Bone marrow (tissue), 2 donors: ENCODE measurements around the gene IHH.

Experiments
- DNase-seq, 2 donors: peaks; one replicate each; lab custom pipeline; 2025; lab: John Stamatoyannopoulos, UW

Gene IHH

GRCh38 chr2:219073413-219074129 lies 12.8 kb upstream of the IHH start:
- no peak for DNase-seq

GRCh38 chr2:219072741-219073250 lies 12.1 kb upstream of the IHH start:
- DNase-seq, result no peak

DNA sequence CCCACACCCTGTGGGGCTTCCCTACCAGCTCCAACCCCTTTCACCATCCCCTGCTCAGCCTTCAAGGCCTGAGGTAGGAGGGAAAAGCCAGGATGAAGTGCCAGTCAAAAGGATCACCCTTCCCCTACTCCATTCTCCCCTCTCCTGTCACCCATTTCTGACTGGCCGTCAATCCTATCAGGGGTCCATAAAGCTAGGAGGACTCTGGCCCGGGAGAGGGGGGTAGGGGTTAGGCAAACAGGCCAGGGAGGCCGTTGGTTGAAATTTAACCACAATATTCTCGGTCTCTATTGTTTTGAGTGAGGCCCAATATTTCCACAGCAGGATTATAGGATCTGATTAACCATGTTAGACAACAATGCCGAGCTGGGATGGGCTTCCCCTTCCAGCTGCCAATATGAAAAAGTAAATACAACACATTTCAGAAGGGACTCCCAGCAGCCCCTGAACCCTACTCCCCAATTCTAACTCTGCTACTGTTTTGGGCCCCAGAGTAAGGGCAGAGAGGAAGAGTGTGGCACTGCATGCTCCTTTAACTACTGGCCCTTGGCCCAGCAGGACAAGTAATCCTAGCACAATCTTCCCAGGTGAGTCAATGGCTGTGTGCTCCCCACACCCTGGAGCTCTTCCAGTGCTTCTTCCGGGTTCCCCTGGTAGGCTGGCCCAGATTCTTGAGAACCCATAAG lies 10.6 kb upstream of the IHH start:
- no peak for DNase-seq

DNA sequence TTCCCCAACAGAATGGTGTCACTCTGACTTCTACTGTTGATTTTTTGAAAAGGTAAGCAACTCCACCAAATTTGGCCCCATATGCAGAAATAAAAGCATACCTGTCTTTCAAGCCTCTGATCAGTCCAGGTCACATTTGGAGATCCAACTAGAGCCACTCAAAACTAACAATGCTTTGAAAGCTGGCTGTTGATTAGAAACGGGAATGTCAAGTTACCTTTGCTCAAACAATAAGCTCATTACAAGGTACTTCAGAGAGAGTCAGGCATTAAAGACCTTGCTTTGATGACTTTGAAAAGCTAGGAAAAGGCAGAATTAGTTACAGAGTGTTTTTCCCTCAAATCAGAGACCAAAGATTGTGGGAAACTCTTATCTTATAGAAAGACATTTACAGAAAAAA lies 4.8 kb upstream of the IHH start:
- DNase-seq, result no peak

- DNase-seq, result no peak
Observed at GRCh38 chr2:219062081-219062480, 1.4 kb upstream of the IHH start.

DNA sequence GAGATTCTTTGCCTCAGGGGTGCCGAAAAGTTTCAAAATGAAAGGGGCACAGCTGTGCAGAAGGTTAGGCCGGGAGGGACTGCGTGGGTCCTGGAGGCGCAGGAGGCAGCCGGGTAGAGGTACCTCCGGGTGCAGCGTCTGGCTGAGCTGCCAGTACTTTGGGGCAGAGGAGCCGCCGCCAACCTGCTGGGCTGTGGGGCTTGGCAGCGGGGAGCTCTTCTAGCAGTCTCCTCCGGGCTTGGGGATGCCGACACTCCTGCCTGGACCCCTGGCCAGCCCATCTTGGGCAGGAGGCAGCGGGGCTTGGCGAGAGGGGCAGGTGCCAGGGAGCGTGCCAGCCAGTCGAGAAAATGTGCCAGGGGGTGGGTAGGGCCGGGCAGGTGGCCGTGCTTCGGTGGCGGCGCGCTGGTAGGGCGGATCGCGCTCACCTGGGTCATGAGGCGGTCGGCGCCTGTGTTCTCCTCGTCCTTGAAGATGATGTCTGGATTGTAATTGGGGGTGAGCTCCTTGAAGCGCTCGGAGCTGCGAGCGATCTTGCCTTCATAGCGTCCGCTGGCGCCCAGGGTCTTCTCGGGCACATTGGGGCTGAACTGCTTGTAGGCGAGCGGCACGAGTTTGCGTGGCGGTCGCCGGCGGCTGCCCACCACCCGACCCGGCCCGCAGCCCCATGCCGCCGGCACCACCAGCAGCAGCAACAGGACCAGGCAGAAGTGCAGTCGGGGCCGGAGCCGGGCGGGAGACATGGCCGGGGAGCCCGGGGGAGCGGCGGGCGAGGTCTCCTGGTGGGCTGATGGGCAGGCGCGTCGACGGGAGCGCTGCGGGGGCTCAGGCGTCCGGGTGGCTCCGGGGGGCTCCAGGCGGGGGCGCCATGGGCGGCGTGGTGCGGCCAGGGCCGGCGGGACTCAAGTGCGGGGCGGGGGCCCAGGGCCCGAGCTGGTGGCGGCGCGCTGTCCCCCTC lies 717 bp downstream of the IHH start:
- no peak for DNase-seq

DNA sequence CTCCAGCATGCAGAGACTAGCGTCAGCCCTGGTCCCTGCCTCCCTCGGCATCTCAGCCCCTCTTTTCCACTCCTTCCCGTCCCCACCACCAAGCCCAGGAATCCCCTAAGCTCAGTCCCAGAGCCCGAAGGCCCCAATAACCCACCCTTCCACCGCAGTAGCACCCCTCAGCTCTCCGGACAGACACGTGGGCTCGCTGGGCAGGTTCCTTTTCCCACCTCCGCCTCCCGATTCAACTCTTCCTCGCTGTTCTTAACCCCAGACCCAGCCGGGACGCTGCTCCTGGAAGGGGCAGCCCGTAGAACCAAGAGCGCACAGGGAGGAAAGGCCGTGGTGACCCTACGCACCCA lies 1.4 kb downstream of the IHH start:
- DNase-seq, result no peak

- no peak for DNase-seq
Observed at GRCh38 chr2:219058541-219059374, 2.0 kb downstream of the IHH start.

DNA sequence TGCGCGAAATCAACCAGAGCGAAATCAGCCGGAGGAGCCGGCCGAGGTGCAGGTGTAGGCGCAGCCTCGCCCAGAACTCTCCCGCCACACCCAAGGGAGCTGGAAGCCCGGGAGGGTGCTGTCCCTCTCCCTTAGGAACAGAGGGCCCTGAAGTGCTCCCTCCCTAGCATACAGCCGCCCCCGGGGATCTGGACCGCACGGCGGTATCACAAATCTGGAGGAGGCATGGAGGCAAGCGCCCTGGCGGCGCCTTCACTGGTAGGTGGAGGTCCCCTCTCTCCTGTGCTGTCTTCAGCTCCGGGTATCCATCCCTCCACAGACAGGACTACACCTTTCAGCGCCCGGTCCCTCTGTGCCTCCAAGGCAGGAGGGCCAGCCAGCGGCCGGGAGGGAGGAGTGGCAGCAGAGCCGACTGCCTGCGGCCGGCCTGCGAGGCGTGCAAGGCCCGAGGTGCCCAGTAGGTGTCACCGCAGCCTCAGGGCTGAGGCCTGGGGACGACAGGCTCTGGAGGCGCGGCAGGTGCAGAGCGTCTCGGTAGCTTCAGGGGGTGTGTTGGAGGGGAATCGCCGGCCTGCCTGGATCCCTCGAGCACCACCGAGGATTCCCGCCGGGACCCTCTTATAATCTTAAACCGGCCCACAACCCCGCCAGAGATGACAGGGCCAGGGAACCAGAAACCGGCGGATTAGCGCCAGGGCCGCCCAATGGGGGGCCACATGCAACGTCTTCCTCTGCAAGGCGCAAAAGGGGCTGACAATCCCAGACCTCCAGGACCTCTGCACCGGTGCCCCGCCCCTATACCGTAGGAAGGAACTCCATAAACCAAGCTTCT lies 2.8 kb downstream of the IHH start:
- DNase-seq, result peak; percentile 12 to 45

DNA sequence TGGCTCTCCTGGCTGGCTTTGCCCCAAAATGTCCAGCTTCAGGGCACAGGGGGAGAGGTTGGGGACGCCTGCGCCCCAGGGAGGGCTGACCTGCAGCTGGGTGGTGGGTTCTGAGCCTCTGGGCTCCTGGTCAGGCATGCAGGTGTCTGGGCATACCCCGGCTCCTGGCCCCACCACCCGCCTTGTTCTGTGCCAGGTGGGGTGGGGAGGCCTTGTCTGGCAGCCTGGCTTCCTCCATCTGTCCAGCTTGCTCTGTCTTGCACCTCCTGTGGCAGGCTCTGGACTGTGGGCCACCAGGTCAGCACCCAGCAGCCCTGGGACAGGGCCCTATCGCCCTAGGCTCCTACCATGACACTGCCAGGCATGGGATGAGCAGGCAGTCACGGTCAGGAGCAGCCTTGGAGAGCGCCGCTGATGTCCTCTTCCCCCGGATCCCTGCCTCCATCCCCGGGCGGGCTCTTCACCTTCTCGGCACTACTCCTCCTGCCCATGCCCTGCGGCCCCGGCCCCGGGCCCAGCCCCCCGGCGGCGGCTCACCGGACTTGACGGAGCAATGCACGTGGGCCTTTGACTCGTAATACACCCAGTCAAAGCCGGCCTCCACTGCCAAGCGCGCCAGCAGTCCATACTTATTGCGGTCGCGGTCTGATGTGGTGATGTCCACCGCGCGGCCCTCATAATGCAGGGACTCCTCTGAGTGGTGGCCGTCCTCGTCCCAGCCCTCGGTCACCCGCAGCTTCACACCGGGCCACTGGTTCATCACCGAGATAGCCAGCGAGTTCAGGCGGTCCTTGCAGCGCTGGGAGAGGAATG lies 3.6 kb downstream of the IHH start:
- DNase-seq, result no peak

DNA sequence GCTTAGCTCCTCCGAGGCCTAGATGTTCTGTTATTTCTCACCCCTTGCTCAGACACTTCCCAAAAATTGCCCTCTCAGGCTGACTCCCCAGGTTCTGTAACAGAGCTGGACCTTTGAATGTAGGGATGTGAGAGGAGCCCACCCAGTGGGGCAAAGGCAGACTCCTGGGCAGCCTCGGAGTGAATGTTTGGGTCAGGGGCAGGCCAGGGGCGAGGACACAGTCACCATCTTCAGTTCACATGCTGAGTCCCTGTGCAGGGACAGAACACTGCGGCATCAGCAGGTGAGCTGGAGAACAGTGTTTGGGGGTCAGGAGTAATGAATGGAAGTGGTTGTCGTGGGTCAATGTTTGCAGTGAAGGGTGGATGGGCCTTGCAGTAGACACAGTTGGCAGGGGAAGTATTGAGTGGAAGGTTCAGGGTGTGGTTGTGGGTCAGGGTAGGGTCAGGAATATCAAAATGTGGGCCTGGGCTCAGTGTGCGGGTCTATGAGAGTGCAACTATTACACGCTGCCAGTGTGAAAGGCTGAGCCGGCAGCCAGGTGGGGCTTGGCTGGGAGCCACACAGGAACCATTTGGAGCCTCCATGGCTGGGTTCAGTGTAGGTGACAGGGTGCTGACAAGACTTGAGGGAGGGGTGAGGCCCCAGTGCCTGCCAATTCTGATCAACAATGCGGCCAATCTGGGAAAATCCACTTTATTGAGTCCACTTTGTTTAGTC lies 4.4 kb downstream of the IHH start:
- no peak for DNase-seq

- no peak for DNase-seq
Observed at GRCh38 chr2:219054956-219055903, 5.5 kb downstream of the IHH start.

GRCh38 chr2:219049282-219049681 lies 11.4 kb downstream of the IHH start:
- DNase-seq, result no peak

GRCh38 chr2:219045937-219046550 lies 14.7 kb downstream of the IHH start:
- no peak for DNase-seq

- DNase-seq, result no peak
Observed at GRCh38 chr2:219042750-219043149, 18.0 kb downstream of the IHH start.

DNA sequence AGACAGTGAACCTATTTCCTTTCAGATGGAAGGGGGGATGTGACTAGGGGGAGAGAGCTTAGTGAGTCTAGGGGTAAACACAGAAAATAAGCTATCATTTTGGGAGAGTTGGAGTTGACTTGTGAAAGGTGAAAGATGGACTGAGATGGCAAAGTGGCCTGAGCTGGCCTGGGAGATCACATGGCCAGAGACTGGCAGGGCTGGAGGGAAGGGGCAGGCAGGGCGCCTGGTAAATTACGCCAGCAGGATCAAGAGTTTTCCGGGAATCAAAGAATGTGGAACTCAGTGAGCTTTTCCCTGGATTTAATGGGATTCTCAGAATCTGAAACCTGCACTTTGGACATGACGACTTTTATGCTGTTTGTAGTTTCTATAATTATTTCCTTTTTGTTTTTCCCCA lies 18.6 kb downstream of the IHH start:
- no peak for DNase-seq

- DNase-seq, result no peak
Observed at GRCh38 chr2:219041252-219041651, 19.5 kb downstream of the IHH start, which contains the start of gene CFAP65. CFAP65 (minus strand) TSS chr2:219041516; CDS start chr2:219039048, 2,468 bp downstream.
